BJ (cell line): Measurements from ENCODE around the gene EHD4. TPM values are rescaled to one million over a fixed set of nuclear protein-coding genes. Genes with fewer than 3 reads are reported as not detected.

Source experiments
- CTCF ChIA-PET: fragments of 350-600 bp; formaldehyde crosslinking; extraction: SDS; loops from one replicate; lab custom pipeline; 2021; ENCODE audit warnings: antibody characterized with exemption, inconsistent platforms; lab: Yijun Ruan, JAX
- POLR2A ChIA-PET: fragments of 300-600 bp; sonication (Branson Sonifier 250); formaldehyde crosslinking; extraction: SDS; loops from one replicate; lab custom pipeline; 2021; ENCODE audit warnings: antibody characterized with exemption; lab: Charles Lee
- DNase-seq: peaks from one replicate; pipeline ENCODE4 v3.0.0-alpha.2; 2011; ENCODE audit warnings: low read depth
- H3K27me3 ChIP-seq: 2 replicates; pipeline ENCODE4 v1.6.0; 2011; ENCODE audit warnings: low read length; ENCODE audit not compliant: control insufficient read depth, insufficient read depth
- H3K36me3 ChIP-seq: 2 replicates; pipeline ENCODE4 v1.5.1; 2011; ENCODE audit warnings: low read length; ENCODE audit not compliant: control insufficient read depth, insufficient read depth
- H3K4me3 ChIP-seq: 2 replicates; pipeline ENCODE4 v1.5.1; 2011; ENCODE audit warnings: low read depth, mild to moderate bottlenecking, control low read depth, low read length
- CTCF ChIP-seq: IDR thresholded peaks from 2 replicates; pipeline ENCODE4 v1.5.1; 2011; ENCODE audit warnings: low read depth, mild to moderate bottlenecking, control low read depth, inconsistent platforms, low read length, moderate library complexity; ENCODE audit not compliant: insufficient read depth
- polyA plus RNA-seq: library from polyadenylated mRNA; depleted of rRNA; stranded (reverse); fragments of >200 nt; gene quantifications from 2 replicates; pipeline ENCODE4 v1.2.3, GENCODE V29; 2011

The EHD4 gene
- polyA plus RNA-seq, 1 experiment: 17.0 TPM

- ChIA-PET CTCF (no interaction called here), POLR2A (no interaction called here)
- Histone ChIP-seq H3K27me3 (peaks cover 15% of the 10 kb centered on the region), H3K36me3 (no peaks in the 10 kb centered on the region), H3K4me3 (no peak overlapping the region)
- TF ChIP-seq CTCF: no peak
- no peak for DNase-seq
Measured at GRCh38 chr15:41854443-41854842, 117.9 kb downstream of the EHD4 start.

- CTCF ChIA-PET: no interaction called here
- no peak for TF ChIP-seq CTCF
Measured at GRCh38 chr15:41853831-41854230, 118.5 kb downstream of the EHD4 start.

GRCh38 chr15:41852736-41853590 is 119.4 kb downstream of the EHD4 start:
- no peaks in the 10 kb centered on the region; the same call in none of the 2 replicates for H3K36me3 ChIP-seq
- H3K4me3 ChIP-seq: no peak overlapping the region
- H3K27me3 ChIP-seq: peaks cover 13% of the 10 kb centered on the region
- ChIA-PET POLR2A (interaction anchor here (0.7 kb wide), 1 partner anchor 14 kb away, joined by 9 read pairs; no protein-coding TSS in a partner anchor), CTCF (interaction anchor here (0.8 to 1.4 kb wide), 3 partner anchors 41 to 285 kb away, joined by 3 read pairs; no protein-coding TSS in a partner anchor)
- no peak for DNase-seq
- TF ChIP-seq CTCF: no peak

More at GRCh38 chr15:41853831-41854230, 118.5 kb downstream of the EHD4 start:
- Histone ChIP-seq H3K36me3 (no peaks in the 10 kb centered on the region), H3K4me3 (no peak overlapping the region), H3K27me3 (peaks cover 15% of the 10 kb centered on the region)
- no peak for DNase-seq
- POLR2A ChIA-PET: no interaction called here

GRCh38 chr15:41851755-41852370 is 120.5 kb downstream of the EHD4 start:
- Histone ChIP-seq H3K36me3 (peaks cover 3% of the 10 kb centered on the region), H3K27me3 (peaks cover 13% of the 10 kb centered on the region), H3K4me3 (no peak overlapping the region)
- ChIA-PET CTCF (interaction anchor here (1.2 to 1.4 kb wide), 2 partner anchors 13 to 40 kb away, joined by 3 to 4 read pairs; partner anchors contain the start of gene PLA2G4B), POLR2A (no interaction called here)
- DNase-seq: no peak
- no peak for TF ChIP-seq CTCF

GRCh38 chr15:41851167-41851523 is 121.2 kb downstream of the EHD4 start:
- ChIA-PET POLR2A (no interaction called here), CTCF (interaction anchor here (1.2 kb wide), 1 partner anchor 12 kb away, joined by 4 read pairs; the partner anchor contains the start of gene PLA2G4B)
- Histone ChIP-seq H3K27me3 (peaks cover 13% of the 10 kb centered on the region), H3K4me3 (no peak overlapping the region), H3K36me3 (peaks cover 3% of the 10 kb centered on the region)
- no peak for TF ChIP-seq CTCF
- DNase-seq: no peak
